Brain microvascular endothelial cell (primary cell): Measurements from ENCODE around the gene ZCCHC9.
"Not testable (repeated sequence)": the region's sequence is repeated elsewhere in the genome, so short reads cannot be mapped to it uniquely, and the experiment has no call there.

ENCODE experiments used
- DNase-seq: peaks from one replicate; pipeline ENCODE4 v3.0.0-alpha.2; 2020
- H3K27ac ChIP-seq: fragments of 250-450 bp; sonication (Bioruptor Pico); 2 replicates; pipeline ENCODE4 v1.5.1; 2020; ENCODE audit warnings: mild to moderate bottlenecking, moderate library complexity
- H3K27me3 ChIP-seq: fragments of 250-450 bp; sonication (Bioruptor Pico); replicated peaks from 2 replicates; pipeline ENCODE4 v1.5.1; 2020; ENCODE audit warnings: mild to moderate bottlenecking
- H3K36me3 ChIP-seq: fragments of 250-450 bp; sonication (Bioruptor Pico); replicated peaks from 2 replicates; pipeline ENCODE4 v1.5.1; 2020; ENCODE audit warnings: mild to moderate bottlenecking
- H3K4me3 ChIP-seq: 2 replicates; pipeline ENCODE4 v1.5.1; 2011; ENCODE audit warnings: low read depth, mild to moderate bottlenecking, control low read depth, low read length, moderate library complexity
- in situ Hi-C: cut with HindIII; loops from 2 replicates; pipeline ENCODE4 v1.10.0; 2017; ENCODE audit warnings: low sequenced_read_pairs, low pct_ligation_motif_present
- TF ChIP-seq, protein P1 (sequence below): IDR thresholded peaks from 2 replicates; pipeline ENCODE4 v1.5.1; 2011; ENCODE audit warnings: low read depth, mild to moderate bottlenecking, moderate library complexity, low read length, control low read depth, inconsistent platforms; ENCODE audit errors: missing control alignments

Gene ZCCHC9

DNA sequence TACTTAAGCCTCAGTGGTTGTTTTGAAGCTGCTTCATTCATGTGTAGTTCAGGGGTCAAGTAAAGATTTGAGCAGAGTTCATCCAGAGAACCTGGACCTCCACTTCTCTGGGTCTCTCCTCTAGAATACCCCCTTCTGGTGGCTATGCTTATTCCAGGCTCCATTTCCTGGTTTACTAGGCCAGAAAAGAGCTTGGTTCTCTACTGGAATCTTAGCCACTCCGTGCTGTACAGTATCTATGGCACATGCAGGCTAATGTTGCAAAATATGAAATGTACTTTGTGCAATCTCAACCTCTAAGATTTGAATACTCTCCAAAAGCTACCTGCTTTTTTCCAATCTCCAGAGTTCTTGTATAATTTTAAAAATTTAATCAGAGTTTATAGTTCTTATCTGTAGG lies 17.4 kb upstream of the ZCCHC9 start:
- in situ Hi-C loops = no loop called here
- no peak for DNase-seq
- no peak overlapping the region for H3K4me3 ChIP-seq
- TF ChIP-seq, protein P1, sequence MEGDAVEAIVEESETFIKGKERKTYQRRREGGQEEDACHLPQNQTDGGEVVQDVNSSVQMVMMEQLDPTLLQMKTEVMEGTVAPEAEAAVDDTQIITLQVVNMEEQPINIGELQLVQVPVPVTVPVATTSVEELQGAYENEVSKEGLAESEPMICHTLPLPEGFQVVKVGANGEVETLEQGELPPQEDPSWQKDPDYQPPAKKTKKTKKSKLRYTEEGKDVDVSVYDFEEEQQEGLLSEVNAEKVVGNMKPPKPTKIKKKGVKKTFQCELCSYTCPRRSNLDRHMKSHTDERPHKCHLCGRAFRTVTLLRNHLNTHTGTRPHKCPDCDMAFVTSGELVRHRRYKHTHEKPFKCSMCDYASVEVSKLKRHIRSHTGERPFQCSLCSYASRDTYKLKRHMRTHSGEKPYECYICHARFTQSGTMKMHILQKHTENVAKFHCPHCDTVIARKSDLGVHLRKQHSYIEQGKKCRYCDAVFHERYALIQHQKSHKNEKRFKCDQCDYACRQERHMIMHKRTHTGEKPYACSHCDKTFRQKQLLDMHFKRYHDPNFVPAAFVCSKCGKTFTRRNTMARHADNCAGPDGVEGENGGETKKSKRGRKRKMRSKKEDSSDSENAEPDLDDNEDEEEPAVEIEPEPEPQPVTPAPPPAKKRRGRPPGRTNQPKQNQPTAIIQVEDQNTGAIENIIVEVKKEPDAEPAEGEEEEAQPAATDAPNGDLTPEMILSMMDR = no peak
- no peaks in the 10 kb centered on the region for H3K27me3 ChIP-seq
- no peak overlapping the region for H3K27ac ChIP-seq
- no peaks in the 10 kb centered on the region for H3K36me3 ChIP-seq

DNA sequence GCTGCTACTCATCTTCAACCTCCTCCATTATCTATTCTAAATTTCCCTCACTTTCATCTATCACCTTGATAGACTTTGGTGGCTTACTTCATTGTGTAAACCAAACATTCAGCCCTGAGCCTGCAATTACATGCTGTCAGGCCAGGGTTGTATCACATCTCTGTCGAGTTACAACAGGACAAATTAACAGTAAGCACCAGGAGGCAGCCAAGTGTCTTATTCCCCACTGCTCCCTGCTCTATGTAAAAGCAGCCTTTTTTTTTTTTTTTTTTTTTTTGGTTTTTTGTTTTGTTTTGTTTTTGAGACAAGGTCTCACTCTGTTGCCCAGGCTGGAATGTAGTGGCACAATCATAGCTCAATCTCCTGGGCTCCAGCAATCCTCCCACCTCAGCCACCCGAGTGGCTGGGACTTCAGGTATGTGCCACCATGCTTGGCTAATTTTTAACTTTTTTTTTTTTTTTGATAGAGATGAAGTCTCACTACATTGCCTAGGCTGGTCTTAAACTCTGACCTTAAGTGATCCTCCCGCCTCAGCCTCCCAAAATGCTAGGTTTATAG lies 15.2 kb upstream of the ZCCHC9 start:
- in situ Hi-C loops = no loop called here
- no peaks in the 10 kb centered on the region for H3K36me3 ChIP-seq
- no peak overlapping the region for H3K27ac ChIP-seq
- no peak for DNase-seq
- H3K4me3 ChIP-seq = no peak overlapping the region
- TF ChIP-seq, protein P1 = no peak
- no peaks in the 10 kb centered on the region for H3K27me3 ChIP-seq

DNA sequence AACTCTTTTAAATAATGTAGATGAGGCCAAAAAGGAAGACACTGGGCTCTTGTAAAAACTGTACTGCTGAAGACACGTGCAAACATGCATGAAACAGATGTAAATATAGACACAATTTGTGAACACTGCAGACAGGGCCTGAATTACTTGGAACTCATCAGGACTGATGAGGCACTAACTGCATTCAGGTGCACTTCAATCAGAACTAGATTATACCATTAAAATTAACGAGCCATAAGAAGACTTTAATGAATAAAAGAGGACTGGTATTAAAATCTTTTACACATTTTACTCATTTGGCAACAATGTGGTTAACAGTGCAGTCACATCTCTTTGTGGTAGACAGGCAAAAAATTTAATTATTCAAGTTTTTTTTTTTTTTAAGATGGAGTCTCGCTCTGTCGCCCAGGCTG lies 13.4 kb upstream of the ZCCHC9 start:
- TF ChIP-seq, protein P1 = no peak
- H3K36me3 ChIP-seq = no peaks in the 10 kb centered on the region
- H3K27ac ChIP-seq = no peak overlapping the region
- no peak overlapping the region for H3K4me3 ChIP-seq
- no peaks in the 10 kb centered on the region for H3K27me3 ChIP-seq
- DNase-seq = no peak
- in situ Hi-C loops = no loop called here

DNA sequence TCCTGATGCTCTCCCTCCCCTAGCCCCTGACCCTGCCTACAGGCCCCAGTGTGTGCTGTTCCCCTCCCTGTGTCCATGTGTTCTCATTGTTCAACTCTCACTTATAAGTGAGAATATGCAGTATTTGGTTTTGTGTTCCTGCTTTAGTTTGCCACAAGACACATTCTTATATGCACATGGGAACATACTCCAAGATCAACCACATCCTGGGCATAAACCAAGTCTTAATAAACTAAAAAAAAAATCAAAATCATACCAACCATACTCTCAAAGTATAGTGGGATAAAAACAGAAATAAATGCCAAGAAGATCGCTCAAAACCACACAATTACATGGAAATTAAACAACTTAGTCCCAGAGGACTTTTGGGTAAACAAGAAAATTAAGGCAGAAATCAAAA lies 11.2 kb upstream of the ZCCHC9 start:
- DNase-seq = no peak
- no peaks in the 10 kb centered on the region for H3K36me3 ChIP-seq
- no peak overlapping the region for H3K27ac ChIP-seq
- TF ChIP-seq, protein P1 = no peak
- H3K27me3 ChIP-seq = no peaks in the 10 kb centered on the region
- H3K4me3 ChIP-seq = no peak overlapping the region
- in situ Hi-C loops = no loop called here

DNA sequence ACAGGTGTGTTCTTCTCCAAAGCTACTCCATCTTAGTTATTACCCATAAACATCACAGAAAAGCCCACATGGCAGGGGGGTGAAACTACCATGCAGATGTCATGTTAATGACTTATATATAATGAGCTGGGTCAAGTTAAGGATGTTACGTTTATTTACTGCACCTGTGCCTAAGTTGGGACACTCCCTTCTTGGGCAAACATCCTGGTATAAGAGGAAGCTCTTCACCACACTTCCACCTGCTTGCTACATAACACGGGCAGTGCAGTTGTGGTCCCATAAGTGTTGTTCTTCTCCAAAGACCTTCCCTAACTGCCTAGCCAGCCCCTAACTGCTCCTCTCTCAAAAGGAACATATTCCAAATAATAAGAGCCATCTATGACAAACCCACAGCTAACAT lies 9.3 kb upstream of the ZCCHC9 start:
- Histone ChIP-seq H3K4me3 (no peak overlapping the region), H3K36me3 (no peaks in the 10 kb centered on the region), H3K27me3 (no peaks in the 10 kb centered on the region), H3K27ac (no peak overlapping the region)
- in situ Hi-C loops = no loop called here
- DNase-seq = no peak
- TF ChIP-seq, protein P1 = no peak

DNA sequence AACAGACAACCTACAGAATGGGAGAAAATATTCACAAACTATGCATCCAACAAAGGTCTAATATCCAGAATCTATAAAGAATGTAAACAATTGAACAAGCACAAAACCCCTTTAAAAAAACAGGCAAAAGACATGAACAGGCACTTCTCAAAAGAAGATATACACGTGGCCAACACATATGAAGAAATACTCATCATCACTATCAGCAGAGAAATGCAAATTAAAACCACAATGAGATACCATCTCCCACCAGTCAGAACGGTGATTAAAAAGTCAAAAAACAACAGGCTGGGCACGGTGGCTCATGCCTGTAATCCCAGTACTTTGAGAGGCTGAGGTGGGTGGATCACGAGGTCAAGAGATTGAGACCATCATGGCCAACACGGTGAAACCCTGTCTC lies 7.4 kb upstream of the ZCCHC9 start:
- H3K27ac ChIP-seq, in situ Hi-C loops, H3K4me3 ChIP-seq, H3K36me3 ChIP-seq, H3K27me3 ChIP-seq, DNase-seq: not testable (repeated sequence)
